Neural progenitor cell (in vitro differentiated cells): ENCODE results near the gene PRKAG3. TPM values are rescaled to one million over a fixed set of nuclear protein-coding genes. Genes with fewer than 3 reads are reported as not detected.

Source experiments
- DNase-seq: peaks from one replicate; pipeline ENCODE4 v3.0.0-alpha.2; 2016; ENCODE audit warnings: low spot score
- H2AFZ ChIP-seq: fragments of 200-600 bp; sonication (generic); replicated peaks from 2 replicates; pipeline ENCODE4 v1.6.1; 2016; ENCODE audit warnings: antibody characterized with exemption
- H3F3A ChIP-seq: fragments of 200-600 bp; sonication (generic); 2 replicates; pipeline ENCODE4 v1.6.1; 2016; ENCODE audit warnings: antibody characterized with exemption, low read depth
- H3K27ac ChIP-seq: fragments of 200-600 bp; sonication (generic); 2 replicates; pipeline ENCODE4 v1.5.1; 2016; ENCODE audit warnings: mild to moderate bottlenecking
- H3K27me3 ChIP-seq: fragments of 200-600 bp; sonication (generic); 2 replicates; pipeline ENCODE4 v1.6.1; 2016; ENCODE audit warnings: mild to moderate bottlenecking, moderate library complexity
- H3K36me3 ChIP-seq: fragments of 200-600 bp; sonication (generic); 2 replicates; pipeline ENCODE4 v1.5.1; 2016
- H3K4me1 ChIP-seq: fragments of 200-600 bp; sonication (generic); 2 replicates; pipeline ENCODE4 v1.6.1; 2016; ENCODE audit warnings: mixed run types
- H3K4me2 ChIP-seq: fragments of 200-600 bp; sonication (generic); 2 replicates; pipeline ENCODE4 v1.6.1; 2016
- H3K4me3 ChIP-seq: fragments of 200-600 bp; sonication (generic); 2 replicates; pipeline ENCODE4 v1.5.1; 2016
- H3K79me2 ChIP-seq: fragments of 200-600 bp; sonication (generic); 2 replicates; pipeline ENCODE4 v1.6.1; 2016; ENCODE audit warnings: low read depth
- H3K9ac ChIP-seq: fragments of 200-600 bp; sonication (generic); 2 replicates; pipeline ENCODE4 v1.6.1; 2016
- H3K9me3 ChIP-seq: fragments of 200-600 bp; sonication (generic); 2 replicates; pipeline ENCODE4 v1.5.1; 2016; ENCODE audit warnings: low read depth
- H4K20me1 ChIP-seq: fragments of 200-600 bp; sonication (generic); 2 replicates; pipeline ENCODE4 v1.6.1; 2016; ENCODE audit warnings: low read depth
- H3K27ac Mint-ChIP-seq: 3 replicates; pipeline ENCODE4 v1.8.0; 2021; ENCODE audit warnings: mixed read lengths
- H3K27me3 Mint-ChIP-seq: 2 replicates; pipeline ENCODE4 v1.8.0; 2022; ENCODE audit warnings: low read depth, mild to moderate bottlenecking, inconsistent platforms, moderate library complexity, mixed read lengths; ENCODE audit not compliant: insufficient read depth
- H3K36me3 Mint-ChIP-seq: 3 replicates; pipeline ENCODE4 v1.8.0; 2021; ENCODE audit warnings: mixed read lengths
- H3K4me1 Mint-ChIP-seq: 3 replicates; pipeline ENCODE4 v1.8.0; 2021; ENCODE audit warnings: mixed read lengths
- H3K4me3 Mint-ChIP-seq: 3 replicates; pipeline ENCODE4 v1.8.0; 2021; ENCODE audit warnings: mild to moderate bottlenecking, moderate library complexity, mixed read lengths
- H3K9me3 Mint-ChIP-seq: 3 replicates; pipeline ENCODE4 v1.8.0; 2020; ENCODE audit warnings: mixed read lengths
- EZH2 ChIP-seq: fragments of 200-600 bp; sonication (generic); IDR thresholded peaks from 2 replicates; pipeline ENCODE4 v1.6.1; 2017; ENCODE audit warnings: antibody characterized with exemption, mild to moderate bottlenecking, moderate library complexity
- EZH2phosphoT487 ChIP-seq: fragments of 200-600 bp; sonication (generic); IDR thresholded peaks from 2 replicates; pipeline ENCODE4 v1.6.1; 2017; ENCODE audit warnings: antibody characterized with exemption
- total RNA-seq: library from RNA; depleted of rRNA; stranded (reverse); fragments of >200 nt; gene quantifications from 2 replicates; pipeline ENCODE4 v1.2.3, GENCODE V29; 2015; ENCODE audit warnings: low replicate concordance
- TF ChIP-seq, protein P1 (sequence below): fragments of 200-600 bp; sonication (generic); IDR thresholded peaks from 2 replicates; pipeline ENCODE4 v1.5.1; 2017; ENCODE audit warnings: antibody characterized with exemption, mild to moderate bottlenecking

Gene PRKAG3
- total RNA-seq, 1 donor from 2014 or later, result not detected

DNA sequence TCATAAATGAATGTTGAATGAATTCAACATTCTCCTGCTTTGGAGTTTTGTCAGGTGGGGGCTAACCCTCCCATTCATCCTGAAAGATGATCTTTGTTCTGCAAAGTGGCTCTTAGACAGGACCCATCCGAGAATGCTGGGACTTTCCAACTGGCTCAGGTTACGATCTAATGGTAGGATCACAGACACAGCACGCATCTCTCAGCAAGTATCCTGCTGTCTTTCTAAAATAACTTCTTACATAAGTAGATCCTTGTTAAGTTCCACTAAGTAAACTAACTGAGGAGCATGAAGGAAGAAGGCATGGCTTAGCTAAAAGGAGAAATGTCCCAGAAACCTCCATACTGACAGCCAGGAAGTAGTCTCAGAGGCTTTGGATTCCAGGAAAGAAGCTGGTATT is 26.0 kb downstream of the PRKAG3 start:
- H3K27me3 Mint-ChIP-seq, result peaks cover 3% of the 10 kb centered on the region
- H3F3A ChIP-seq, result peaks cover 3% of the 10 kb centered on the region
- TF ChIP-seq EZH2 (no peak), EZH2phosphoT487 (no peak)
- TF ChIP-seq, protein P1, sequence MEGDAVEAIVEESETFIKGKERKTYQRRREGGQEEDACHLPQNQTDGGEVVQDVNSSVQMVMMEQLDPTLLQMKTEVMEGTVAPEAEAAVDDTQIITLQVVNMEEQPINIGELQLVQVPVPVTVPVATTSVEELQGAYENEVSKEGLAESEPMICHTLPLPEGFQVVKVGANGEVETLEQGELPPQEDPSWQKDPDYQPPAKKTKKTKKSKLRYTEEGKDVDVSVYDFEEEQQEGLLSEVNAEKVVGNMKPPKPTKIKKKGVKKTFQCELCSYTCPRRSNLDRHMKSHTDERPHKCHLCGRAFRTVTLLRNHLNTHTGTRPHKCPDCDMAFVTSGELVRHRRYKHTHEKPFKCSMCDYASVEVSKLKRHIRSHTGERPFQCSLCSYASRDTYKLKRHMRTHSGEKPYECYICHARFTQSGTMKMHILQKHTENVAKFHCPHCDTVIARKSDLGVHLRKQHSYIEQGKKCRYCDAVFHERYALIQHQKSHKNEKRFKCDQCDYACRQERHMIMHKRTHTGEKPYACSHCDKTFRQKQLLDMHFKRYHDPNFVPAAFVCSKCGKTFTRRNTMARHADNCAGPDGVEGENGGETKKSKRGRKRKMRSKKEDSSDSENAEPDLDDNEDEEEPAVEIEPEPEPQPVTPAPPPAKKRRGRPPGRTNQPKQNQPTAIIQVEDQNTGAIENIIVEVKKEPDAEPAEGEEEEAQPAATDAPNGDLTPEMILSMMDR, result no peak
- H3K36me3 ChIP-seq, result no peaks in the 10 kb centered on the region
- H3K27ac ChIP-seq, result no peak overlapping the region
- H3K79me2 ChIP-seq, result no peaks in the 10 kb centered on the region
- no peaks in the 10 kb centered on the region for H4K20me1 ChIP-seq
- peaks cover 6% of the 10 kb centered on the region for H3K4me1 ChIP-seq
- no peak overlapping the region for H3K4me3 ChIP-seq
- H3K27ac Mint-ChIP-seq, result no peak overlapping the region
- peaks cover 14% of the 10 kb centered on the region for H3K4me1 Mint-ChIP-seq
- no peaks in the 10 kb centered on the region for H3K27me3 ChIP-seq
- DNase-seq, result no peak
- H3K9me3 ChIP-seq, result no peaks in the 10 kb centered on the region
- no peak overlapping the region for H3K9ac ChIP-seq
- H3K9me3 Mint-ChIP-seq, result peaks cover 11% of the 10 kb centered on the region
- no peak overlapping the region for H3K4me3 Mint-ChIP-seq
- H3K36me3 Mint-ChIP-seq, result no peaks in the 10 kb centered on the region
- H2AFZ ChIP-seq, result peak overlapping the region; percentile 80
- H3K4me2 ChIP-seq, result peak overlapping the region; percentile 19

DNA sequence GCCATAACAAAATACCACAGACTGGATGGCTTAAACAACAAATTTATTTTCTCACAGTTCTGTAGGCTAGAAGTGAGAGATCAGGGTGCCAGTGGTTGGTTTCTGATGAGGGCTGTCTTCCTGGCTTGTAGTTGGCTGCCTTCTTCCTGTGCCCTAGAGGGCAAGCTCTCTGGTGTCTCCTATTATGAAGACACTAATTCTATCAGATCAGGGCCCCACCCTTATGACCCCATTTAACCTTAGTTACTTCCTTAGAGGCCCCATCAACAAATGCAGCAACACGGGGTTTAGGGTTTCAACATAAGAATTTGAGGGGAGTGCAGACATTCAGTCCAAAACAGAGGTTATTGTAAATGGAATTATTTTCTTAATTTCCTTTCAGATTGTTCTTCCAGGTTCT is 26.8 kb downstream of the PRKAG3 start:
- no peak overlapping the region for H3K4me2 ChIP-seq
- no peak overlapping the region for H3K27ac ChIP-seq
- no peak overlapping the region for H3K4me3 ChIP-seq

DNA sequence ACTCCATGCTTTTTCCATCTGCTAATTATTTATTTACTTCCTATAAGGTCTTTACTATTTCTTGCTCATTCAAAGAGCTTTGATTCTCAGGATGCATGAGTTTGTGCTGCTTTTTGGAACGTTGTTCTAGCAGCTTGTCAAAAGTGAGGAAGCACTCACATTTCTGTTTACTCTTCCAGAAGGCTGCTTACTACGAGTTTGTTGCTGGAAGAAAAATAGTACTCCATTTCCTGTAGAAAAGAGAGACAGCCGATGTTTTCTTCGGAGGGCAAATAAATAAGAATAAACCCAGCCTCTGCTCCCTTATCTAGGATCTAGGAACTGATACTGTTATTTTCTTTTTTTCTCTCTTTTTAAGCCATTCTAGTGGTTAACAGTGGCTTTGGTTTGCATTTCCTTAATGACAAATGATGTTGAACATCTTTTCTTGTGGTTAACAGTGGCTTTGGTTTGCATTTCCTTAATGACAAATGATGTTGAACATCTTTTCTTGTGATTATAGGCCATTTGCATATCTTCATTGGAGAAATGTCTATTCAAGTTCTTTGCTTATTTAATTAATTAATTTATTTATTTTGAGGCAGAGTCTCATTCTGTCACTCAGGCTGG is 29.1 kb downstream of the PRKAG3 start:
- Histone ChIP-seq H3K4me3 (no peak overlapping the region), H3K9ac (no peak overlapping the region), H3K9me3 (no peaks in the 10 kb centered on the region), H3K27ac (no peak overlapping the region), H3K4me2 (no peak overlapping the region), H3K27me3 (no peaks in the 10 kb centered on the region), H3K4me1 (peaks cover 10% of the 10 kb centered on the region), H3K79me2 (no peaks in the 10 kb centered on the region), H4K20me1 (no peaks in the 10 kb centered on the region), H2AFZ (no peak overlapping the region), H3K36me3 (no peaks in the 10 kb centered on the region), H3F3A (peaks cover 10% of the 10 kb centered on the region)
- H3K9me3 Mint-ChIP-seq, result peaks cover 11% of the 10 kb centered on the region
- no peak overlapping the region for H3K27ac Mint-ChIP-seq
- H3K4me3 Mint-ChIP-seq, result no peak overlapping the region
- peaks cover 3% of the 10 kb centered on the region for H3K27me3 Mint-ChIP-seq
- H3K4me1 Mint-ChIP-seq, result peaks cover 14% of the 10 kb centered on the region
- H3K36me3 Mint-ChIP-seq, result no peaks in the 10 kb centered on the region
- TF ChIP-seq EZH2phosphoT487, result no peak
- TF ChIP-seq EZH2, result no peak
- TF ChIP-seq, protein P1, result no peak
- DNase-seq, result no peak

More for the DNA sequence above, 26.8 kb downstream of the PRKAG3 start:
- no peaks in the 10 kb centered on the region for H3K79me2 ChIP-seq
- H3F3A ChIP-seq, result peaks cover 9% of the 10 kb centered on the region
- Mint-ChIP-seq H3K4me1 (peaks cover 14% of the 10 kb centered on the region), H3K27me3 (peaks cover 3% of the 10 kb centered on the region), H3K36me3 (no peaks in the 10 kb centered on the region), H3K27ac (no peak overlapping the region), H3K4me3 (no peak overlapping the region), H3K9me3 (peaks cover 11% of the 10 kb centered on the region)
- no peaks in the 10 kb centered on the region for H3K36me3 ChIP-seq
- H3K27me3 ChIP-seq, result no peaks in the 10 kb centered on the region
- H4K20me1 ChIP-seq, result no peaks in the 10 kb centered on the region
- DNase-seq, result no peak
- TF ChIP-seq EZH2phosphoT487 (no peak), EZH2 (no peak)
- TF ChIP-seq, protein P1, result no peak
- no peak overlapping the region for H2AFZ ChIP-seq
- no peaks in the 10 kb centered on the region for H3K9me3 ChIP-seq
- H3K9ac ChIP-seq, result no peak overlapping the region
- peaks cover 6% of the 10 kb centered on the region for H3K4me1 ChIP-seq
